ENCODE measurements around the gene SRRD.

- TF ChIP-seq POLR2A (IDR thresholded peaks at IDR 0.05) (no peak), CTCF (IDR thresholded peaks at IDR 0.05) (no peak)
Measured at GRCh38 chr22:26457661-26458272, 25.9 kb upstream of the SRRD start.

Measured in Peyer's patch (tissue), 4 donors.